H1 (cell line): Measurements from ENCODE around the gene SLK. TPM values are rescaled to one million over a fixed set of nuclear protein-coding genes. Genes with fewer than 3 reads are reported as not detected.

Source experiments
- CBX8 ChIP-seq: fragments of 300-800, 300-1000 bp; sonication (generic); IDR thresholded peaks from 2 replicates; pipeline ENCODE4 v1.7.1; 2016; ENCODE audit warnings: low read depth, low read length, borderline replicate concordance
- JUND ChIP-seq: IDR thresholded peaks from 2 replicates; pipeline ENCODE4 v1.6.1; 2011; ENCODE audit warnings: mild to moderate bottlenecking, improper control_type of control experiment, low read length
- ZNF274 ChIP-seq: IDR thresholded peaks from 2 replicates; pipeline ENCODE4 v1.7.0; 2012; ENCODE audit warnings: low read length, borderline replicate concordance; ENCODE audit errors: extremely low read depth
- polyA plus RNA-seq, 7 experiments: library from polyadenylated mRNA; depleted of rRNA in 3 of 7; stranded (reverse) in 5 of 7; unstranded in 2 of 7; fragments of >200 nt in 5 of 7; fragments of 200-250 nt in 2 of 7; gene quantifications; 1 replicate in 5 of 7; 2 replicates in 1 of 7; 4 replicates in 1 of 7; pipeline versions ENCODE4 v1.2.1 to v1.2.3, GENCODE V29; 2011 to 2013; ENCODE audit warnings: missing spikeins in 2 of 7, mixed read lengths in 2 of 7
- total RNA-seq: library from RNA; stranded (reverse); fragmentation: NEBNext Ultra II Directional; extraction: Animal tissue kit (Norgen Biotek cat#: 25700); gene quantifications from 2 replicates; pipeline ENCODE4 v1.2.1, GENCODE V29; 2021

The SLK gene
- total and polyA plus RNA-seq, 2 of the 8 experiments (the other 6 are each of a cell fraction or from before 2014, with no cell fraction given) = 2.7 to 18.3 TPM

GRCh38 chr10:103930449-103930848 is 36.5 kb upstream of the SLK start (continued):
- no peak for TF ChIP-seq ZNF274
- TF ChIP-seq JUND = no peak
- no peak for TF ChIP-seq CBX8
